Epithelial cell of proximal tubule (primary cell): ENCODE results near the gene KIRREL3. TPM values are rescaled to one million over a fixed set of nuclear protein-coding genes. Genes with fewer than 3 reads are reported as not detected.

ENCODE experiments used
- DNase-seq: peaks from one replicate; pipeline ENCODE4 v3.0.0-alpha.2; 2011; ENCODE audit warnings: low read depth
- H3K4me3 ChIP-seq: 2 replicates; pipeline ENCODE4 v1.5.1; 2011; ENCODE audit warnings: low read depth, mild to moderate bottlenecking, low read length
- CTCF ChIP-seq: conservative IDR thresholded peaks from 2 replicates; pipeline ENCODE4 v1.5.1; 2012; ENCODE audit warnings: low read depth, mild to moderate bottlenecking, low read length
- total RNA-seq: library from RNA; depleted of rRNA; stranded (reverse); fragments of >200 nt; gene quantifications from 2 replicates; pipeline ENCODE4 v1.2.3, GENCODE V29; 2015

The KIRREL3 gene
- total RNA-seq, 1 donor from 2014 or later: 5.1 TPM

- H3K4me3 ChIP-seq: no peak overlapping the region
- TF ChIP-seq CTCF: no peak
- no peak for DNase-seq
These were observed 360.4 kb downstream of the KIRREL3 start for GRCh38 chr11:126640186-126640585.

GRCh38 chr11:126639692-126640091, 360.9 kb downstream of the KIRREL3 start:
- TF ChIP-seq CTCF: no peak
- no peak for DNase-seq
- H3K4me3 ChIP-seq: no peak overlapping the region

- no peak for DNase-seq
- TF ChIP-seq CTCF: no peak
- no peak overlapping the region for H3K4me3 ChIP-seq
These were observed 361.9 kb downstream of the KIRREL3 start for GRCh38 chr11:126638648-126639047.

- TF ChIP-seq CTCF: no peak
These were observed 362.8 kb downstream of the KIRREL3 start for GRCh38 chr11:126637795-126638175.

GRCh38 chr11:126636911-126637794, 363.4 kb downstream of the KIRREL3 start:
- DNase-seq: no peak
- TF ChIP-seq CTCF: no peak
- H3K4me3 ChIP-seq: no peak overlapping the region

More at GRCh38 chr11:126637795-126638175, 362.8 kb downstream of the KIRREL3 start:
- H3K4me3 ChIP-seq: no peak overlapping the region
- DNase-seq: no peak

GRCh38 chr11:126635511-126635910, 365.1 kb downstream of the KIRREL3 start:
- no peak for TF ChIP-seq CTCF
- no peak for DNase-seq
- H3K4me3 ChIP-seq: no peak overlapping the region

- DNase-seq: no peak
- no peak overlapping the region for H3K4me3 ChIP-seq
- no peak for TF ChIP-seq CTCF
These were observed 365.6 kb downstream of the KIRREL3 start for GRCh38 chr11:126634963-126635362.
